Spleen (tissue), 7 donors: ENCODE data around the gene PXMP4.

Experiments used
- POLR2A ChIP-seq, 3 donors: fragments of 450-650 bp; IDR thresholded peaks; one replicate each; pipeline ENCODE4 v1.5.1; 2017; ENCODE audit warnings: antibody characterized with exemption in 3 of 3, mild to moderate bottlenecking in 1 of 3
- TF ChIP-seq, protein P1 (sequence below), 11 experiments: fragments of 200-600 bp in 7 of 11; fragments of 450-650 bp in 4 of 11; sonication (generic) in 4 of 11; IDR thresholded peaks in 8 of 11; conservative IDR thresholded peaks in 3 of 11; 1 replicate in 7 of 11; 2 replicates in 4 of 11; pipeline versions ENCODE4 v1.4.0 to v1.8.0; 2016 to 2021; ENCODE audit warnings: antibody characterized with exemption in 11 of 11, inconsistent platforms in 4 of 11, mild to moderate bottlenecking in 1 of 11
- donor health status: DM: no; HTN: no; CAD: no; lungs with moderate emphysema.
- donor health status: DM: no; HTN: no; CAD: no.
- donor health status: DM: no; HTN: no; CAD: no.

- TF ChIP-seq, protein P1, sequence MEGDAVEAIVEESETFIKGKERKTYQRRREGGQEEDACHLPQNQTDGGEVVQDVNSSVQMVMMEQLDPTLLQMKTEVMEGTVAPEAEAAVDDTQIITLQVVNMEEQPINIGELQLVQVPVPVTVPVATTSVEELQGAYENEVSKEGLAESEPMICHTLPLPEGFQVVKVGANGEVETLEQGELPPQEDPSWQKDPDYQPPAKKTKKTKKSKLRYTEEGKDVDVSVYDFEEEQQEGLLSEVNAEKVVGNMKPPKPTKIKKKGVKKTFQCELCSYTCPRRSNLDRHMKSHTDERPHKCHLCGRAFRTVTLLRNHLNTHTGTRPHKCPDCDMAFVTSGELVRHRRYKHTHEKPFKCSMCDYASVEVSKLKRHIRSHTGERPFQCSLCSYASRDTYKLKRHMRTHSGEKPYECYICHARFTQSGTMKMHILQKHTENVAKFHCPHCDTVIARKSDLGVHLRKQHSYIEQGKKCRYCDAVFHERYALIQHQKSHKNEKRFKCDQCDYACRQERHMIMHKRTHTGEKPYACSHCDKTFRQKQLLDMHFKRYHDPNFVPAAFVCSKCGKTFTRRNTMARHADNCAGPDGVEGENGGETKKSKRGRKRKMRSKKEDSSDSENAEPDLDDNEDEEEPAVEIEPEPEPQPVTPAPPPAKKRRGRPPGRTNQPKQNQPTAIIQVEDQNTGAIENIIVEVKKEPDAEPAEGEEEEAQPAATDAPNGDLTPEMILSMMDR (IDR thresholded peaks at IDR 0.05 in 8 of 11, conservative IDR thresholded peaks at IDR 0.05 in 3 of 11) = no peak
- TF ChIP-seq POLR2A (IDR thresholded peaks at IDR 0.05) = no peak
These were observed 31.8 kb downstream of the PXMP4 start for GRCh38 chr20:33687993-33688937.
